MCF 10A (cell line): ENCODE data around the gene APC2. TPM values are rescaled to one million over a fixed set of nuclear protein-coding genes. Genes with fewer than 3 reads are reported as not detected.

Source experiments
- BruUV-seq: library from RNA; stranded (reverse); fragments of 400-500 nt; replicated peaks from 2 replicates; lab custom pipeline; 2021; lab: Mats Ljungman, UMichigan
- CTCF ChIA-PET: fragments of 300-600 bp; sonication (Branson Sonifier 250); formaldehyde crosslinking; extraction: SDS; loops from one replicate; lab custom pipeline; 2021; ENCODE audit warnings: antibody characterized with exemption, inconsistent platforms; lab: Yijun Ruan, JAX
- POLR2A ChIA-PET: fragments of 300-600, 350-650 bp; sonication (Branson Sonifier 250); formaldehyde crosslinking; extraction: SDS; loops from one replicate; lab custom pipeline; 2020; ENCODE audit warnings: antibody characterized with exemption, inconsistent platforms; lab: Yijun Ruan, JAX
- DNase-seq: peaks from one replicate; pipeline ENCODE4 v3.0.0-alpha.2; 2018; ENCODE audit not compliant: unreplicated experiment
- H3K27ac Mint-ChIP-seq: one replicate; pipeline ENCODE4 v1.8.0; 2022; ENCODE audit warnings: mild to moderate bottlenecking, low read depth, mixed read lengths; ENCODE audit not compliant: unreplicated experiment
- H3K27me3 Mint-ChIP-seq: one replicate; pipeline ENCODE4 v1.8.0; 2022; ENCODE audit warnings: mixed read lengths; ENCODE audit not compliant: insufficient read depth, unreplicated experiment
- H3K36me3 Mint-ChIP-seq: one replicate; pipeline ENCODE4 v1.8.0; 2022; ENCODE audit warnings: mild to moderate bottlenecking, moderate library complexity, mixed read lengths; ENCODE audit not compliant: insufficient read depth, unreplicated experiment
- H3K4me1 Mint-ChIP-seq: one replicate; pipeline ENCODE4 v1.8.0; 2022; ENCODE audit warnings: mixed read lengths; ENCODE audit not compliant: insufficient read depth, unreplicated experiment
- H3K4me3 Mint-ChIP-seq: one replicate; pipeline ENCODE4 v1.8.0; 2022; ENCODE audit warnings: mild to moderate bottlenecking, moderate library complexity, mixed read lengths; ENCODE audit not compliant: unreplicated experiment
- H3K9me3 Mint-ChIP-seq: one replicate; pipeline ENCODE4 v1.8.0; 2022; ENCODE audit warnings: mixed read lengths; ENCODE audit not compliant: unreplicated experiment
- intact Hi-C: fragments of 100-400 bp; cut with micrococcal nuclease; formaldehyde crosslinking; loops from 2 replicates; pipeline ENCODE4 v1.14.1; 2022
- total RNA-seq: library from RNA; stranded (reverse); gene quantifications from 2 replicates; pipeline ENCODE4 v1.2.3, GENCODE V29; 2022
- TF ChIP-seq, protein P1 (sequence below): fragments of 200-600 bp; IDR thresholded peaks from one replicate; pipeline ENCODE4 v1.8.0; 2022; ENCODE audit warnings: antibody characterized with exemption, mild to moderate bottlenecking; ENCODE audit not compliant: unreplicated experiment

The APC2 gene
- total RNA-seq, 1 experiment from 2014 or later, result 0.23 TPM

DNA sequence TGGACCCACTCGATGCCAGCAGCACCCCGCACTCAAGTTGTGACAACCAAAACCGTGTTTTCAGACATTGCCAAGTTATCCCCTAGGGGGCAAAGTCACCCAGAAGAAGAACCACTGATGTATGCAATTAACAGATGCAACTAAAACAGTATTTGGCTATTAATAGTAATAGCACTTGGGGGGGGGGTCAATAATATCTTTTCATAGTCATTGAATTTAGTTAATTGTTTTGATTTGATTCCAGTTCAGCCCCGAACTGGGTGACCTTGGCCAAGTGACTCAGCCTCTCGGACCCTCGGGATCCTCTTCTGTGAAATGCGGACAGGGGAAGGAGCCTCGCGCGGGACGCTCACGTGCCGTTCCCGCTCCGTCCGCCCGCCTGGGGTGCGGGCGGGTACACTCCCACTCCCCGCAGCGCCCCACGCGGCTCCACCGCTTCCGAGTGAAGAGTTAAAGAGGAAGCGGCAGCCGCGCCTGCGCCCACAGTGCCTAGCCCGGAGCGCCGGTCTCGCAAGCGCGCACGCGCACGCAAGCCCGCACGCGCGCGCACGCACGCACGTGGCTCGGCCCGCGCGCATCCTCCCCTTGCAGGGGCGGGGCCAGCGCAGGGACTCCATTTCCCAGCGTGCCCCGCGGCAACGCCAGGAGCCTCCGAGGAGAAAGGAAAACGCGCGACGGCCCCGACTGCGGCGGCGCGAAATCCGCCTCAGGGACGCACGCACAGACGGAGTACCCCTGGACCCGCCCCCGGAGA lies 43.0 kb upstream of the APC2 start:
- no peak overlapping the region for H3K27ac Mint-ChIP-seq
- H3K9me3 Mint-ChIP-seq, result no peaks in the 10 kb centered on the region
- peaks cover 14% of the 10 kb centered on the region for H3K36me3 Mint-ChIP-seq
- no peaks in the 10 kb centered on the region for H3K27me3 Mint-ChIP-seq
- TF ChIP-seq, protein P1, sequence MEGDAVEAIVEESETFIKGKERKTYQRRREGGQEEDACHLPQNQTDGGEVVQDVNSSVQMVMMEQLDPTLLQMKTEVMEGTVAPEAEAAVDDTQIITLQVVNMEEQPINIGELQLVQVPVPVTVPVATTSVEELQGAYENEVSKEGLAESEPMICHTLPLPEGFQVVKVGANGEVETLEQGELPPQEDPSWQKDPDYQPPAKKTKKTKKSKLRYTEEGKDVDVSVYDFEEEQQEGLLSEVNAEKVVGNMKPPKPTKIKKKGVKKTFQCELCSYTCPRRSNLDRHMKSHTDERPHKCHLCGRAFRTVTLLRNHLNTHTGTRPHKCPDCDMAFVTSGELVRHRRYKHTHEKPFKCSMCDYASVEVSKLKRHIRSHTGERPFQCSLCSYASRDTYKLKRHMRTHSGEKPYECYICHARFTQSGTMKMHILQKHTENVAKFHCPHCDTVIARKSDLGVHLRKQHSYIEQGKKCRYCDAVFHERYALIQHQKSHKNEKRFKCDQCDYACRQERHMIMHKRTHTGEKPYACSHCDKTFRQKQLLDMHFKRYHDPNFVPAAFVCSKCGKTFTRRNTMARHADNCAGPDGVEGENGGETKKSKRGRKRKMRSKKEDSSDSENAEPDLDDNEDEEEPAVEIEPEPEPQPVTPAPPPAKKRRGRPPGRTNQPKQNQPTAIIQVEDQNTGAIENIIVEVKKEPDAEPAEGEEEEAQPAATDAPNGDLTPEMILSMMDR, result peak; percentile 44
- intact Hi-C loops, result no loop called here
- DNase-seq, result peak; percentile 99
- ChIA-PET CTCF (no interaction called here), POLR2A (no interaction called here)
- H3K4me1 Mint-ChIP-seq, result peaks cover 35% of the 10 kb centered on the region
- TSS peak; percentile 75 for BruUV-seq
- peak overlapping the region; percentile 76 for H3K4me3 Mint-ChIP-seq

DNA sequence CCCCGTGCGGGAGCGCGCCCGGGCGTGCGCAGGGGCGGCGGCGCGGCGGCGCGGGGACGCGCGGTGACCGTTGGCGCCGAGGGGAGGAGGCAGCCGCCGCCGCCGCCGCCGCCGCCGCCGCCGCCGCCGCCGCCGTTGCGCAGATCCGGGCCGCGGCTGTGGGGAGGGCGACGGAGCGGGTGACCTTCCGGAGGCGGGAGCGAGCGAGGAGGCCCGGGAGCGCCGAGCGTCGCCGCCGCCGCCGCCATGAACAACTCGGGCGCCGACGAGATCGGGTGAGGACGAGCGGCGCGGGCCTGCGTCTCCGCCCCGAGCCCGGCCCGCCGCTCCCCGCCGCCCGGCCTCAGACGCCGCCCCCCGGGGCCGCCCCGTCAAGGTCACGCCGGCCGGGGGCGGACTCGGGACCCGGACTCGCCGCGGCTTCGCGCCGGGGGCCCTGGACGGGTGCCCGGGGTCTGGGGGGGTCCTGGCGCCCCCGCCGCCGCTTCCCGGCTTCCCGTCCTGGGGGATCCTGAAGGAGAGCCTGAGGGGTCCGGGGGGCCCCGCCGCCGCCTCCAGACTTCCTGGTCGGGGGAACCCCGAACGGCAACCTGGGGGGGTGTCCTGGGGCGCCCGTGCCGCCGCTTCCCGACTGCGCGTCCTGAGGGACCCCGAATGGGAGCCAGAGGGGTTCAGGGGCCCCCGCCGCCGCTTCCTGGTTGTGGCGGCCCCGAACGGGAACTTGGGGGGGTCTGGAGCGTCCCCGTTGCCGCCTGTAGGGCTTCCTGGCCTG lies 42.2 kb upstream of the APC2 start, which contains the start of gene DAZAP1:
DAZAP1 (plus strand) TSS at position 59 of the 772 bp plus-strand sequence; CDS start at position 247, 188 bp downstream.
- ChIA-PET POLR2A (no interaction called here), CTCF (no interaction called here)
- Mint-ChIP-seq H3K4me1 (peaks cover 32% of the 10 kb centered on the region), H3K4me3 (peak within 1 kb of the TSS; percentile 88), H3K36me3 (peaks cover 17% of the 10 kb centered on the region), H3K9me3 (no peaks in the 10 kb centered on the region), H3K27ac (no peak within 1 kb of the TSS), H3K27me3 (no peaks in the 10 kb centered on the region)
- intact Hi-C loops, result no loop called here
- DNase-seq, result no peak
- no TSS peak for BruUV-seq
- TF ChIP-seq, protein P1, result no peak

DNA sequence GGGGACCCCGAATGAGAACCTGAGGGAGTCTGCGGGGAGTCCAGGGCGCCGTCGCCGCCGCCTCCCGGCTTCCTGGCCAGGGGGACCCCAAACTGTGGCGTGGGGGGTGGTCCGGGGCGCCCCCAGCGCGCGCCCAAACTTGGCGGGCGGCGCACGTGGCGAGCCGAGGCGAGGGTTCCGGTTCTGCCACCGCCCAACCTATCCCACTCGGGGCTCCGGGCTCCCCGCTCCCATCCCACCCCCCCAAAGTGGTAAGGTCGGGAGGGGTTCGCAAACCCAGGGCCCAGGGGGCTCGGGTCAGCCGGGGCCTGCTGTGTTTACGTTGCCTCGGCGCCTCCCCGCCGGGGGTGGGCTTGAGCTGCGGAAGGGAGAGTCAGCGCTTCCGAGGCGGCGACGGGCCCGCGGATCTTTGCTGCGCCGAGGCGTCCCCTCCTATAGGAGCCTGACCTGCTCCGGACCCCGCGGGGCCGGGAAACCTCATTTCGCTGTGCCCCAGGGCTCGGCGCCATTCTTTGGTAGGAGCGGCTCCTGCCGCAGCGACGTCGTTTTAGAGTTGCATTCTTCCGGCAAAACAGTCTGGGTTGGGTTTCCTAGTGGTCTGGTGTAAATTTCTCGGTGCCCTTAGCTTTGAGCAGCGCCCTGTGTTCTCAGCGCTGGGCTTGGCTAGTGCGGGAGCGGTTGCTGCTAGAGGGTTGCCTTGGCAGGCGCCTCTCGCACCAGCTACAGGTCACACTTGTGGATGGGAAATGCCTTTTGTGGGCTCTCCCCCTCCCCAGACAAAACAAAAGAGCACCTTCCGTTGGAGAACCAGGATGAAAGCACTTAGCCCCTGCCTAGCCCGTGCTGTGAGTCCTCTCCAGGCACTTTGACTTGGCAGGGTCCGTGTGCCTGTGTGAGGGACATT lies 41.4 kb upstream of the APC2 start:
- CTCF ChIA-PET, result no interaction called here
- Mint-ChIP-seq H3K4me3 (peak overlapping the region; percentile 88), H3K4me1 (peaks cover 24% of the 10 kb centered on the region), H3K27ac (peak overlapping the region; percentile 85), H3K27me3 (no peaks in the 10 kb centered on the region), H3K9me3 (no peaks in the 10 kb centered on the region), H3K36me3 (peaks cover 22% of the 10 kb centered on the region)
- TSS peak; percentile 35 for BruUV-seq
- POLR2A ChIA-PET, result interaction anchor here (0.9 to 2.3 kb wide), 4 partner anchors 26 to 167 kb away, joined by 3 to 10 read pairs (median 4); partner anchors contain the start of genes ATP5F1D and FAM174C
- intact Hi-C loops, result no loop called here
- TF ChIP-seq, protein P1, result no peak
- peak; percentile 35 for DNase-seq
